ENCODE data around the gene TCEA3. TPM values are rescaled to one million over a fixed set of nuclear protein-coding genes. Genes with fewer than 3 reads are reported as not detected.

TCEA3 gene
- total RNA-seq, 1 donor from 2014 or later, result 26.5 TPM

DNA sequence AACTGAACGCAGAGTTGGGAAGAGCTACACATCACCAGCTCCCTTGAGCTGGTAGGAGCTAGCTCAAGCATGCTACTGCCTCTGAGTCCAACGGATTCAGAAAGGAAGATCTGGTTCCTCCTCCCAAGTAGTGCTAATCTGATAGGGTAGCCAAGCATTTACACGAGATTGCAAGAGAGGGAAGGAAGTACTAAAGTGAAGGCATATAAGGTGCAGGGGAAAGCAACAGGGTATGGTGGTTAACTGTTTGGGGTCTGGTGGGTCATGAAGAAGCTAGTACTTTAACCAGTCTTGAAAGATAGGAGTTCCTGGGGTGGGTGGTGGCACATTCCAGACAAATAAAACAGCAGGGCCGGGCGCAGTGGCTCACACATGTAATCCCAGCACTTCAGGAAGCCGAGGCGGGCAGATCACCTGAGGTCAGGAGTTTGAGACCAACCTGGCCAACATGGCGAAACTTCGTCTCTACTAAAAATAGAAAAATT lies 34.7 kb downstream of the TCEA3 start:
- peaks cover 25% of the 10 kb centered on the region for H3K4me1 ChIP-seq
- TF ChIP-seq POLR2AphosphoS5 (IDR thresholded peaks at IDR 0.05; ENCODE audit: insufficient read depth in 1 of 2, low read depth in 1 of 2), result no peak
- TF ChIP-seq, protein P1, sequence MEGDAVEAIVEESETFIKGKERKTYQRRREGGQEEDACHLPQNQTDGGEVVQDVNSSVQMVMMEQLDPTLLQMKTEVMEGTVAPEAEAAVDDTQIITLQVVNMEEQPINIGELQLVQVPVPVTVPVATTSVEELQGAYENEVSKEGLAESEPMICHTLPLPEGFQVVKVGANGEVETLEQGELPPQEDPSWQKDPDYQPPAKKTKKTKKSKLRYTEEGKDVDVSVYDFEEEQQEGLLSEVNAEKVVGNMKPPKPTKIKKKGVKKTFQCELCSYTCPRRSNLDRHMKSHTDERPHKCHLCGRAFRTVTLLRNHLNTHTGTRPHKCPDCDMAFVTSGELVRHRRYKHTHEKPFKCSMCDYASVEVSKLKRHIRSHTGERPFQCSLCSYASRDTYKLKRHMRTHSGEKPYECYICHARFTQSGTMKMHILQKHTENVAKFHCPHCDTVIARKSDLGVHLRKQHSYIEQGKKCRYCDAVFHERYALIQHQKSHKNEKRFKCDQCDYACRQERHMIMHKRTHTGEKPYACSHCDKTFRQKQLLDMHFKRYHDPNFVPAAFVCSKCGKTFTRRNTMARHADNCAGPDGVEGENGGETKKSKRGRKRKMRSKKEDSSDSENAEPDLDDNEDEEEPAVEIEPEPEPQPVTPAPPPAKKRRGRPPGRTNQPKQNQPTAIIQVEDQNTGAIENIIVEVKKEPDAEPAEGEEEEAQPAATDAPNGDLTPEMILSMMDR (IDR thresholded peaks at IDR 0.05), result no peak
- TF ChIP-seq POLR2A (IDR thresholded peaks at IDR 0.05), result no peak
- H3K4me3 ChIP-seq, result no peak overlapping the region
- DNase-seq (ENCODE audit: extremely low spot score in 2 of 2), result no peak
- no peak overlapping the region for H3K27ac ChIP-seq
- no peaks in the 10 kb centered on the region for H3K27me3 ChIP-seq
- H3K9me3 ChIP-seq, result no peaks in the 10 kb centered on the region
- peaks cover 0 to 10% of the 10 kb centered on the region in 2 donors for H3K36me3 ChIP-seq
- intact Hi-C loops (cut with DNase I), result no loop called here

DNA sequence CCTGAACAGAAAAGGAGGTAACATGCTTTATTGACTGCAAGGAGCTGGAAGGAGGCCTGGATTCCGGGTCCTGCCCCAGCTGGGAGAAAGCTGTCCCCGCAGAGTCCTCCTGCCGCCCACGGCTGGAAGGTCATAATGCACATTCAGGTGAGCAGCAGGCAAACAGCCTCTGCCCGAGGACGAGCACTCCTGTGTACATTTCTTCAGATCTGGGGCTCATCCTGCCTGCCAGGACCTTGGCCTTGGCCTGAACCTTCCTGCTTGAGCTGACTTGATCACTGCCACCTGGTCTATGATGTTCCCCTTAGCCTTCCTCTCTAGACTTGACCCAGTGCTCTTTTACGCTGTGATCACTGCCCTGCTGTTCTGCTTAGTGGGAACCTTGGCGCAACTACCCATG lies 37.1 kb downstream of the TCEA3 start:
- Histone ChIP-seq H3K9me3 (no peaks in the 10 kb centered on the region), H3K27ac (no peak overlapping the region), H3K4me1 (peaks cover 17% of the 10 kb centered on the region), H3K4me3 (no peak overlapping the region), H3K27me3 (no peaks in the 10 kb centered on the region), H3K36me3 (peaks cover 0 to 10% of the 10 kb centered on the region in 2 donors)
- DNase-seq (ENCODE audit: extremely low spot score in 2 of 2), result no peak
- intact Hi-C loops (cut with DNase I), result no loop called here
- no peak for TF ChIP-seq POLR2AphosphoS5 (IDR thresholded peaks at IDR 0.05; ENCODE audit: insufficient read depth in 1 of 2, low read depth in 1 of 2)
- TF ChIP-seq, protein P1 (IDR thresholded peaks at IDR 0.05), result no peak
- no peak for TF ChIP-seq POLR2A (IDR thresholded peaks at IDR 0.05)

DNA sequence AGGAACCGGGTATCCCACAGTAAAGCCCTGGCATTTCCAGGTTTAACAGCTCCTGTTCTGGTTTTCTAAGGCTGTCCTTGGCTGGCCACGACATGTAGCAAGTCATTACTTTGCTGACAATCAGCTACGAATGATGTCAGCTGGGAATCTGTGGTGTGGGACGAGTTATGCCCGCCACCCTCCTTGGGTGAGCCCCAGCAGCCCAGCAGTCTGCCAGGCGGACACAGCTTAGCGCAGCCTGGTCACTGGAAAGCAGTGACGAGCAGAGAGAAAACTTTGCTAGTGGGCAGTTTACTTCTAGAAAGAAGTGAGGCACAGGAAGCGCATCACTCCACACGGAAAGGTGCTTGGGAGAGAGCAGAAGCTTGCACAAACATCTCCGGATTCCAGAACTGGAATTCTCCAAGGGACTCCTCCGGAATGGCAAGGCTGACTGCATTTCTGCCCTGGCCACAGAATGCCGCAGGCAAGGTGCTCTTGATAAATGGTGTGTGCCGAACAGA lies 39.4 kb downstream of the TCEA3 start:
- H3K4me3 ChIP-seq, result no peak overlapping the region
- no peaks in the 10 kb centered on the region for H3K9me3 ChIP-seq
- TF ChIP-seq, protein P1 (IDR thresholded peaks at IDR 0.05), result no peak
- TF ChIP-seq POLR2A (IDR thresholded peaks at IDR 0.05), result no peak
- no peak for TF ChIP-seq POLR2AphosphoS5 (IDR thresholded peaks at IDR 0.05; ENCODE audit: insufficient read depth in 1 of 2, low read depth in 1 of 2)
- H3K36me3 ChIP-seq, result peaks cover 0 to 10% of the 10 kb centered on the region in 2 donors
- no peak for DNase-seq (ENCODE audit: extremely low spot score in 2 of 2)
- no peak overlapping the region for H3K27ac ChIP-seq
- peaks cover 17% of the 10 kb centered on the region for H3K4me1 ChIP-seq
- H3K27me3 ChIP-seq, result no peaks in the 10 kb centered on the region
- intact Hi-C loops (cut with DNase I), result no loop called here

DNA sequence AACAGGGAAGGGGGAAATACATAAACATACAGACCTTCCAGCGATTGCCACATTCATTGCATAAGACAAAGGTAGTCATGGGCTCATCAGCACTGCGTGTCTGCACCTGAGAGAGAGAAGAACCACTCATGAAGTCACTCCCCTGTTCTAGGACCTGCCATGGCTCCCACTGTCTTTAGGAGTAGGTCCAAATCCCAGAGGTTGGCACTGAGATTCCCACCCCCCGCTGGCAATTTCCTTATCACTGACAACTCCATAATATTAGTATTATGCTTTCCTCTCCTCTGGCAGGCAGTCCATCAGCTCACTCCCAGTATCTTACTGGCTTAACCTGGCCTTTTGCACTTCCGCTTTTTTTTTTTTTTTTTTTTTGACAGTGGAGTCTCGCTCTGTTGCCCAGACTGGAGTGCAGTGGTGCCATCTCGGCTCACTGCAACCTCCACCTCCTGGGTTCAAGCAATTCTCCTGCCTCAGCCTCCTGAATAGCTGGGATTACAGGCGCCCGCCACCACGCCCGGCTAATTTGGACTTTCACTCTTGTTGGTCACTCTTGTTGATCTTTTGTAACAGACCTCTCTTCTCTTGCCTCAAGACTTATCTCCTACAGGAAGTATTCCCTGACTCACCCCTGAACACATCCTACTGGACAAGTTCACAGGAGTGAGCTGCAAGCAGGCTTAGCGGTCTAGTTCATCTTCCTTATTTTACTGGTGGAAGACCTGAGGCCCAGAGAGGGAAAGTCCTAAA lies 40.1 kb downstream of the TCEA3 start:
- Histone ChIP-seq H3K4me3 (no peak overlapping the region), H3K36me3 (peaks cover 0 to 10% of the 10 kb centered on the region in 2 donors), H3K27me3 (no peaks in the 10 kb centered on the region), H3K9me3 (no peaks in the 10 kb centered on the region), H3K27ac (no peak overlapping the region), H3K4me1 (peaks cover 17% of the 10 kb centered on the region)
- no peak for DNase-seq (ENCODE audit: extremely low spot score in 2 of 2)
- intact Hi-C loops (cut with DNase I), result no loop called here
- TF ChIP-seq, protein P1 (IDR thresholded peaks at IDR 0.05), result no peak
- no peak for TF ChIP-seq POLR2AphosphoS5 (IDR thresholded peaks at IDR 0.05; ENCODE audit: insufficient read depth in 1 of 2, low read depth in 1 of 2)
- TF ChIP-seq POLR2A (IDR thresholded peaks at IDR 0.05), result no peak
